Smooth muscle cell (in vitro differentiated cells): ENCODE measurements around the gene CHST15. TPM values are rescaled to one million over a fixed set of nuclear protein-coding genes. Genes with fewer than 3 reads are reported as not detected.

ENCODE experiments used
- DNase-seq: peaks from one replicate; lab custom pipeline; 2025; ENCODE audit not compliant: unreplicated experiment; lab: John Stamatoyannopoulos, UW
- H2AFZ ChIP-seq: fragments of 200-600 bp; sonication (generic); 2 replicates; pipeline ENCODE4 v1.6.0; 2016; ENCODE audit warnings: antibody characterized with exemption, low read depth, mild to moderate bottlenecking
- H3F3A ChIP-seq: fragments of 200-600 bp; sonication (generic); 2 replicates; pipeline ENCODE4 v1.6.0; 2017; ENCODE audit warnings: antibody characterized with exemption, low read depth
- H3K27ac ChIP-seq: fragments of 200-600 bp; sonication (generic); 2 replicates; pipeline ENCODE4 v1.5.1; 2016; ENCODE audit warnings: low read depth, mild to moderate bottlenecking
- H3K27me3 ChIP-seq: fragments of 200-600 bp; sonication (generic); 2 replicates; pipeline ENCODE4 v1.6.1; 2016; ENCODE audit warnings: low read depth, mild to moderate bottlenecking
- H3K36me3 ChIP-seq: fragments of 200-600 bp; sonication (generic); 2 replicates; pipeline ENCODE4 v1.5.1; 2016; ENCODE audit warnings: low read depth
- H3K4me1 ChIP-seq: fragments of 200-600 bp; sonication (generic); 2 replicates; pipeline ENCODE4 v1.5.1; 2016; ENCODE audit warnings: low read depth
- H3K4me2 ChIP-seq: fragments of 200-600 bp; sonication (generic); 2 replicates; pipeline ENCODE4 v1.6.0; 2016; ENCODE audit warnings: mild to moderate bottlenecking
- H3K4me3 ChIP-seq: fragments of 200-600 bp; sonication (generic); 2 replicates; pipeline ENCODE4 v1.5.1; 2016; ENCODE audit warnings: mild to moderate bottlenecking
- H3K79me2 ChIP-seq: fragments of 200-600 bp; sonication (generic); 2 replicates; pipeline ENCODE4 v1.6.0; 2016; ENCODE audit warnings: low read depth, mild to moderate bottlenecking
- H3K9ac ChIP-seq: fragments of 200-600 bp; sonication (generic); 2 replicates; pipeline ENCODE4 v1.6.0; 2016; ENCODE audit warnings: low read depth
- H3K9me3 ChIP-seq: fragments of 200-600 bp; sonication (generic); replicated peaks from 2 replicates; pipeline ENCODE4 v1.5.1; 2016; ENCODE audit warnings: low read depth
- H4K20me1 ChIP-seq: fragments of 200-600 bp; sonication (generic); 2 replicates; pipeline ENCODE4 v1.6.0; 2016; ENCODE audit warnings: low read depth
- CTCF ChIP-seq: fragments of 200-600 bp; sonication (generic); IDR thresholded peaks from 2 replicates; pipeline ENCODE4 v1.5.1; 2017; ENCODE audit warnings: borderline replicate concordance, mild to moderate bottlenecking, antibody characterized with exemption; ENCODE audit not compliant: insufficient read depth, poor library complexity, severe bottlenecking
- WGBS: methylation state at CpG from one replicate; pipeline ENCODE4 v1.1.7; 2016; ENCODE audit warnings: low lambda C conversion rate; 5-methylcytosine and 5-hydroxymethylcytosine counted together
- polyA plus RNA-seq: library from polyadenylated mRNA; unstranded; fragments of >200 nt; fragmentation: Nextera tagmentation; extraction: Ambion mirVana; gene quantifications from 2 replicates; pipeline ENCODE4 v1.2.1, GENCODE V29; 2016
- total RNA-seq: library from RNA; depleted of rRNA; stranded (reverse); fragments of >200 nt; gene quantifications from 2 replicates; pipeline ENCODE4 v1.2.3, GENCODE V29; 2014

CHST15 gene
- total and polyA plus RNA-seq, 2 experiments from 2014 or later = 14.1 to 20.4 TPM

- H3K4me1 ChIP-seq = no peaks in the 10 kb centered on the region
- H3K79me2 ChIP-seq = no peaks in the 10 kb centered on the region
- H3K4me2 ChIP-seq = no peak overlapping the region
- H2AFZ ChIP-seq = no peak overlapping the region
- H3K27me3 ChIP-seq = no peaks in the 10 kb centered on the region
- H3F3A ChIP-seq = no peaks in the 10 kb centered on the region
- H3K9ac ChIP-seq = no peak overlapping the region
- no peaks in the 10 kb centered on the region for H4K20me1 ChIP-seq
- DNase-seq = no peak
- H3K27ac ChIP-seq = no peak overlapping the region
- no peak overlapping the region for H3K4me3 ChIP-seq
- no peaks in the 10 kb centered on the region for H3K9me3 ChIP-seq
- 77% methylated on average over 5 of the region's 5 CpGs for WGBS
- H3K36me3 ChIP-seq = no peaks in the 10 kb centered on the region
- TF ChIP-seq CTCF = no peak
Measured at GRCh38 chr10:124107072-124107471, 13.7 kb upstream of the CHST15 start.

- Histone ChIP-seq H3K36me3 (no peaks in the 10 kb centered on the region), H3K9ac (no peak overlapping the region), H3K9me3 (no peaks in the 10 kb centered on the region), H3F3A (no peaks in the 10 kb centered on the region), H3K27me3 (no peaks in the 10 kb centered on the region), H3K27ac (no peak overlapping the region), H3K4me2 (no peak overlapping the region), H3K4me3 (no peak overlapping the region), H4K20me1 (no peaks in the 10 kb centered on the region), H3K4me1 (no peaks in the 10 kb centered on the region), H2AFZ (no peak overlapping the region), H3K79me2 (no peaks in the 10 kb centered on the region)
- DNase-seq = no peak
- 62% methylated on average over 9 of the region's 9 CpGs for WGBS
- no peak for TF ChIP-seq CTCF
Measured at GRCh38 chr10:124106241-124106879, 13.0 kb upstream of the CHST15 start.

GRCh38 chr10:124105594-124105993 is 12.2 kb upstream of the CHST15 start:
- Histone ChIP-seq H3K27ac (no peak overlapping the region), H3K4me3 (no peak overlapping the region), H3K9me3 (no peaks in the 10 kb centered on the region), H4K20me1 (no peaks in the 10 kb centered on the region), H3K79me2 (no peaks in the 10 kb centered on the region), H3K4me1 (no peaks in the 10 kb centered on the region), H3K4me2 (no peak overlapping the region), H2AFZ (no peak overlapping the region), H3K36me3 (no peaks in the 10 kb centered on the region), H3K27me3 (no peaks in the 10 kb centered on the region), H3K9ac (no peak overlapping the region), H3F3A (no peaks in the 10 kb centered on the region)
- no peak for TF ChIP-seq CTCF
- WGBS = 79% methylated on average over 5 of the region's 5 CpGs
- no peak for DNase-seq

- no peaks in the 10 kb centered on the region for H3K9me3 ChIP-seq
- no peak overlapping the region for H3K9ac ChIP-seq
- no peaks in the 10 kb centered on the region for H3K79me2 ChIP-seq
- no peaks in the 10 kb centered on the region for H3K36me3 ChIP-seq
- no peak for DNase-seq
- H4K20me1 ChIP-seq = no peaks in the 10 kb centered on the region
- H3K27ac ChIP-seq = no peak overlapping the region
- H3K4me1 ChIP-seq = no peaks in the 10 kb centered on the region
- H3K4me3 ChIP-seq = no peak overlapping the region
- no peak overlapping the region for H3K4me2 ChIP-seq
- no peaks in the 10 kb centered on the region for H3K27me3 ChIP-seq
- WGBS = 87% methylated on average over 6 of the region's 6 CpGs
- H3F3A ChIP-seq = no peaks in the 10 kb centered on the region
- no peak for TF ChIP-seq CTCF
- no peak overlapping the region for H2AFZ ChIP-seq
Measured at GRCh38 chr10:124105045-124105444, 11.6 kb upstream of the CHST15 start.
